Central memory CD4-positive, alpha-beta T cell (primary cell): Measurements from ENCODE around the gene DHX57.

Experiments used
- DNase-seq: peaks from one replicate; pipeline ENCODE4 v3.0.0; 2022

Gene DHX57

DNA sequence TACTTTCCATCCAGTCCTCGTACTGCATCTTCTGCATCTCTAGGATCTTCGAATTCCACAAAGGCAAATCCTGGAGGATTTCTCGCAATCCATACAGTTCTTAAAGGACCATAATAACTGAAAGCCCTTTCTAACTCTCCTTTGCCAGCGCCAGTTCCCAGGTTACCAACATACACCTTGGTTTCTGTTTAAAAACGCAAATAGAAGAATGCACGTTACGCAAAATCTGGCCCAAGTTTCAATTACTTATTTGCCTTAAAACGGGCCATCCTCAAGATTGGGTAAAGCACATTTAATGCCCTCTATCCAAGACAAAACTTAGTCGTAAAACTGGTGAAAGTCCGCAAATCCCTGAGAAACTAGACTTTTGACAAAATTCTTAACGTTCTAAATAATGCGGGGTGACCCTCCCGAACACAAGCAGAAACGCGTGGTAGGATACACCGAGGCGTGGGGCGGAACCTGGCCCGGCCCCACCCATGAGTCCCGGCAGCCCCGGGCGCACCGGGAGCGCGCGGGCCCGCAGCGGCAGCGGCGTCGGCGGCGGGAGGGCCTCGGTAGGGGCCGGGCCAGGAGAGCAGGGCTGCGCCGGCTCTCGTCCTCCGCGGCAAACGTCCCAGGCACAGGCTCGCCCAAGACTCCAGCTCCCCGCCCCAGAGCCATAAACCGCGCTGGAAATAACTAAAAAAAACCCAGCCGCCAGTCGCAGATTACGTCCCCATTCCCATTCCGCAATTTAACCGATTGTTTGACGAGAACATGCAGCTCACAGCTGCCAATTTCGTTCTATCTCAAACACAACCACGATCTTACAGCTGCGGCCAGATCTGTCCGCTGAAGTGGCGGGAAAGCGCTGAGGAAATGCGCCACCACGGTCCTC, 125.5 kb downstream of the DHX57 start:
- DNase-seq: no peak

- no peak for DNase-seq
Measured at GRCh38 chr2:38748943-38749804, 126.6 kb downstream of the DHX57 start.

GRCh38 chr2:38748391-38748790, 127.3 kb downstream of the DHX57 start:
- no peak for DNase-seq

GRCh38 chr2:38747819-38748218, 127.9 kb downstream of the DHX57 start:
- DNase-seq: no peak
